ENCODE measurements around the gene FZD7. TPM values are rescaled to one million over a fixed set of nuclear protein-coding genes. Genes with fewer than 3 reads are reported as not detected.

Gene FZD7
- 0.36 and 0.85 TPM in 2 replicates for total RNA-seq

DNA sequence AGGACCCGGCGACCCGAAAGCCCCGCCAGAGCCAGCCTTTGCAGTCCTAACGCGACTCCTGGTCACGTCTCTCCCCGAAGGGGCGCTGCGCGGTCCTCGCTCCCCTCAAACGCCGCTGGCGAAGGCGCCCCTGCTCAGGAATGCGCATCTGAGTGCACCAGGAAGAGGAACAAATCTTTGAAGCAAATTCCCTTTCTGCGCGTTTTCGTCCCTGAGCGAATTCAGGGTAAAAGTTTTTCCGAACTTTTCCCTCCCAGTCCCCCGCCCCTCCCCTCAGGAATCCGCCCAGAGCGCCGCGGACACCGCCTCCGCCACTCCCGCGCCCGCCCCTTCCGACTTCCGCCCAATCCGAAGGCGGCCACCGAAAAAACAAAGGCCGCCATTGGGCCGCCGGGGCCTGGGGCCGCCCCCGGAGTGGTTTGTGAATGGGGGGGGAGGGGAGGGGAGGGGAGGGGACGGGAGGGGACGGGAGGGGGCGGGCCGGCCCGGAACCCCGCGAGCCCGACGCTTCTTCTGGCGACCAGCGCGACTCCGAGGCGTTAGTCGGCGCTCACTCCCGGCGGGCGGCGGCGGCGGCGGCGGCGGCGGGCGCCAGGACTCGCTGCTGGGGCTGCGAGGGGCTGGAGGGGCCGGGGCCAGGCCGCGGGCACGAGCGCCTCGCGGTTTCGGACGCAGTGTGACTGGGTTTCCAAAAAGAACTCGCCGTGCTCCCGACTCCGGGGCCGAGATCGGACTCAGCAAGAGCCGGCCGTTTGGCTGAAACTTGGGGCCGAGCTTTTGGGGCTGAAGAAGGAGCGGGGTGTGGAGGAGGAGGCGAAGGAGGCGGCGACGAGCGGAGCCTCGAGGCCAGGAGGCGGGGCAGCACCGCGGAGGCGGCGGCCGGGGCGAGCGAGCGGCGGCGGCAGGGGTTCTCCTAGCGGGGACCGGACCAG is at the start of gene FZD7:
Gene FZD7, plus strand, starts transcription at position 539 of the 932 bp plus-strand sequence. CDS start 793 bp downstream, outside the sequence.

DNA sequence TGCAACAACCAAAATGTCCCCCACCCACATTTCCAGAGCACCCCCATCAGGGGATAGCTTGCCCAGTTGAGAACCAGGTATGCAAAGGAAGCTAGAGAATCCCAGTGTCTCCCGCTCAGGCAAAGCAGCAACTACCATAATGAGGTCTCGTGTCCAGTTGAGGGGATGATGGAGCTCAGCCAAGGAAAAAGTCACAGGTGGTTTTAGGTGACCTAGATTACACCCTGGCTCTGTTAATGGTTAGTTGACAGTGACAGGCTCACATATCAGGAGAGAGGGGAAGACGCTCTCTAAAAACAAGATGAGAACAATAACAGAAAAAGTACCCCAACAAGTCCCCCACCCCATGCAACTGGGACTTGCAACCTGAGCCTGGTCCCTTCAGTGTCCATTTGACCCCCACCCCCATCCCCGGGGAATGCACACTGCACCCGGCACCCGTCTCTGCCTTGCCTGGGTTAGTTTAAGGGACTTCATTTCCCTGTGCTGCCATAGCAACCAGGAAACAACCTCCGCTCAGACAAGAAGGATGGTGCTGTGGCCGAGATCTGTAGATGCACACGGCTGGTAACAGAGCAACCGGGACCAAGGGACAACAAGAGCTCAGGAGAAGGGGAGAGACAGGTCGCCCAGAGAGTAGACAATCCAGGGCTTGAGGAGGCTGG is 39.2 kb downstream of the FZD7 start, which contains the start of gene KIAA2012:
Gene KIAA2012, plus strand, starts transcription at position 519 of the 665 bp plus-strand sequence. CDS start 373 bp downstream, outside the sequence.

Other genes with a start within 250 kb of the FZD7 start
- gene CDK15, start 227.3 kb upstream of the FZD7 start, total RNA-seq: not detected in 2 replicates
- not detected in 2 replicates for gene KIAA2012, start 39.4 kb downstream of the FZD7 start, total RNA-seq
- 96.3 and 104 TPM in 2 replicates for gene SUMO1, start 204.7 kb downstream of the FZD7 start, total RNA-seq
- 58.2 and 66.0 TPM in 2 replicates for gene NOP58, start 231.9 kb downstream of the FZD7 start, total RNA-seq

Data from endothelial cell of coronary artery (primary cell).